GM10266 (cell line): Measurements from ENCODE around the gene PMS2.

Experiments used
- DNase-seq: peaks from one replicate; pipeline ENCODE4 v3.0.0; 2012; ENCODE audit errors: extremely low spot score
- TF ChIP-seq, protein P1 (sequence below): IDR thresholded peaks from 2 replicates; pipeline ENCODE4 v1.5.1; 2012; ENCODE audit warnings: mild to moderate bottlenecking, low read depth; ENCODE audit not compliant: control insufficient read depth, insufficient read depth; ENCODE audit errors: missing control alignments

The PMS2 gene

DNA sequence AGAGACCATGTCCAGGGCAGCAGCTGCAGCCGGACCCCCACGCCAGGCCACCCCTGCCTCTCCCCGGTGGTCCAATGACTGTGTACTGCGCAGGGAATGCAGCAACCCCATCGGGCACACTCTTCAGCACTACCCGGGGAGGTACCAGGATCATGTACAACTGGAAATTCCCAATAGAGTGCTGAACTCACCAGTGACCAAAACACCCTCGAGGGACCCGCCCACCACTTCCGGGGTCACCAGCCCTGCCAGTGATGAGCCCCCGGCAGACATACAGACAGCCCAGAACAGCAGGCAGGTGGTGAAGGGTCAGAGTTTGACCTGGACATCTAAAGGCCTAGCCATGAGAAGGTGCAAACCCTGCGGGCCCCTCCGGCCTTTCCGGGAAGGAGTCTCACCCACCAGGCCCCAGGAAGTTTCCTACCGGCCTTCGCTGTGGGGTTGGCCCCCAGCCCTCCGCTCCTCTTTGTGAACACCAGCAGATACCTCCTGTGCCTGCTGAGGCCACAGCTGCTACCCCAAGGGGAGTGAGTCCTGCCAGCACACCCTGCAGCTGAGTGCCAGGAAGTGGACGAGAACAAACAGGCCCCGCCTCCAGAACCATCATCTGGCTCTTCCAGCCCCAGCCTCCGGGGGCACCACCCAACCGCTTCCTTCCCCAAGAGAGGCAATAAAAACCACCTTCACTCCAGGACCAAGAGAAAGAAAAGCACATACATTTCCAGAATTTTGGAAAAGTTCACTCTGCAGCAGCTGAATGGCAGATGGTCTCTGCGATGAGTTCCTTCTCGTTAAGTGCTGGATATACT is 17.4 kb upstream of the PMS2 start:
- TF ChIP-seq, protein P1, sequence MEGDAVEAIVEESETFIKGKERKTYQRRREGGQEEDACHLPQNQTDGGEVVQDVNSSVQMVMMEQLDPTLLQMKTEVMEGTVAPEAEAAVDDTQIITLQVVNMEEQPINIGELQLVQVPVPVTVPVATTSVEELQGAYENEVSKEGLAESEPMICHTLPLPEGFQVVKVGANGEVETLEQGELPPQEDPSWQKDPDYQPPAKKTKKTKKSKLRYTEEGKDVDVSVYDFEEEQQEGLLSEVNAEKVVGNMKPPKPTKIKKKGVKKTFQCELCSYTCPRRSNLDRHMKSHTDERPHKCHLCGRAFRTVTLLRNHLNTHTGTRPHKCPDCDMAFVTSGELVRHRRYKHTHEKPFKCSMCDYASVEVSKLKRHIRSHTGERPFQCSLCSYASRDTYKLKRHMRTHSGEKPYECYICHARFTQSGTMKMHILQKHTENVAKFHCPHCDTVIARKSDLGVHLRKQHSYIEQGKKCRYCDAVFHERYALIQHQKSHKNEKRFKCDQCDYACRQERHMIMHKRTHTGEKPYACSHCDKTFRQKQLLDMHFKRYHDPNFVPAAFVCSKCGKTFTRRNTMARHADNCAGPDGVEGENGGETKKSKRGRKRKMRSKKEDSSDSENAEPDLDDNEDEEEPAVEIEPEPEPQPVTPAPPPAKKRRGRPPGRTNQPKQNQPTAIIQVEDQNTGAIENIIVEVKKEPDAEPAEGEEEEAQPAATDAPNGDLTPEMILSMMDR, result no peak
- peak; percentile 25 for DNase-seq

DNA sequence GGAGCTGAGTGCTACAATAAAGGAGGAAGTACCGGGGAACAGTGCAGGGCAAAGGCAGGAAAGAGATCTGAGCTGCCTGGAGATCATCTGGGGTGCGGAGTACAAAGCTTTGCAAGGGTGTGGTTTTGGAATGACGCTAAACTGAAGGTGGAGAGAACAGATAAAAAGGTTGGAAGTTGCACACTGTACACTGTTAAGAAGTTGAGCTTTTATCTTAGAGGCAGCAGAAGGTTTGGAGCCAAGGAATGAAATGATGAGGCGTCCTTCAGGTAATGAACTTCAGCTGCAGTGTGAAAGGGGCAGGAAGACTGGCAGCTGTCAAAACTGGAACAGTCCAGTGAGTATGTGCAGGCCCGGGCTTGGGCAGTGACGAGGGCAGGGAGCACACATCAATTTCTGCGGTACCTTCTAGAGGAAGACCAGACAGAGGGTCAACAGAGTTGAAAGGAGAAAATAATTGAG is 15.2 kb upstream of the PMS2 start:
- TF ChIP-seq, protein P1, result no peak
- DNase-seq, result no peak

DNA sequence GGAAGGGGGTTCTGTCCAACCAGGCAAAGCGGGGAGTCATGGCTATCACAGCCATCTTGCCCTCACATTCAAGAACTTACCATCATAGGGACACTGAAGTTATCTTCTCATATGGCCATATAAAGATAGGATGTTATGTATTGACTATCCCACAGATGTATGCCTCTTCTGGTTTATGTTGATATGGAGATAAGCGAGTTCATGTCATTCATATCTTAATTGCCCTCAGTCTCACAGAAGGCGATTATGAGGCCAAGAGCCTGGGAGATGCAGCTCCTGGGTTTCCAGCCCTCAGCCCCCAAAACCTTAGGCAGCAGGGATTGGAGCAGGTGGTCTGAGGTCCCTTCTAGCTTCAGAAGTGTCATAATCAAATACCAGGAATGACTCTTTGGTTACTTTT is 13.9 kb upstream of the PMS2 start:
- TF ChIP-seq, protein P1, result no peak
- DNase-seq, result no peak

DNA sequence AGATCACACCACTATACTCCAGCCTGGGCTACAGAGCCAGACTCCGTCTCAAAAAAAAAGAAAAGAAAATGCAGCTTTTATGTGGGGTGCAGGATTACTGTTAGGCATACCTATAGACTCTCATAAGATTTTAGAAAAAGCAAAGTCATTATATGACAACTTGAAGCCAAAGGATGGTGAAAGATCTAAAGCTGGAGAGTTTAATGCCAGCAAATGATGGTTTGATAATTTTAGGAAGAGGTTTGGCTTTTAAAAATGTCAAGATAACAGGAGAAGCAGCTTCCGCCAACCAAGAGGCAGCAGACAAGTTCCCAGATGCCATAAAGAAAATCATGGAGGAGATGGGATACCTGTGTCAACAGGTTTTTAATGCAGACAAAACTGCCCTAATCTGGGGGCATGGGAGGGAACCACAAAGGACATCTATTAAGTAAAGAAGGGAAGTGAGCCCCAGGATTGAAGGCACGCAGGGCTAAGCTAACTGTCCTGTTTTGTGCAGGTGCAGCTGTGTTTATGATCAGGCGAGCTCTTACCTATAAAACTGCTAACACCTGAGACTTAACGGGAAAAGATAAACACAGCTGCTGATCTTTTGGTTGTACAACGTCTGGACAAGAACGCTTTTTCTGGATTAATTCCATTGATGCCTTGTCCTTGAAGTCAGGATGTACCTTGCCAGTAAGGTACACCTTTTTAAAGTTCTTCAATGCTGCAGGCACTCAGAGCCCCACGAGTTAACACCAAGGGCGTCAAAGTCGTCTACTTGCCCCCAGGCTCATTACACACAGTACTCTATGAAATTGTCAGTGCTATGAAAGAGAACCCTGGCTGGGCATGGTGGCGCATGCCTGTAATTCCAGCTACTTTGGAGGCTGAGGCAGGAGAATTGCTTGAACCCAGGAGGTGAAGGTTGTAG is 11.8 kb upstream of the PMS2 start:
- TF ChIP-seq, protein P1, result no peak
- DNase-seq, result no peak

DNA sequence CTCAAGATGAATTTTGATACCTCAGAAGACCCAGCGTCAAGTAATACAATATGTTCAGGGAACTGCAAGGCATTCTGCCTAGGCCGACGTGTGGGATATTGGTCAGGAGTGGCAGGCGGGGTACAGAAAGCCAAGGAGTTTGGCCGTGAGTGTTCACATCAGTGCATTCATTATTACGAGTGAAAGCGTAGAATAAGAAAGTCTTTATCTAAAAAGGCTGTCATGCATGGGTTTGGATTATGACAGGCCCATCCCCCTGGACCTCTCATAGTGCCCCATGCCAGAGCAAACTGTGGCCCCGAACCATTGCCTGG is 7.8 kb upstream of the PMS2 start:
- TF ChIP-seq, protein P1, result no peak
- no peak for DNase-seq

DNA sequence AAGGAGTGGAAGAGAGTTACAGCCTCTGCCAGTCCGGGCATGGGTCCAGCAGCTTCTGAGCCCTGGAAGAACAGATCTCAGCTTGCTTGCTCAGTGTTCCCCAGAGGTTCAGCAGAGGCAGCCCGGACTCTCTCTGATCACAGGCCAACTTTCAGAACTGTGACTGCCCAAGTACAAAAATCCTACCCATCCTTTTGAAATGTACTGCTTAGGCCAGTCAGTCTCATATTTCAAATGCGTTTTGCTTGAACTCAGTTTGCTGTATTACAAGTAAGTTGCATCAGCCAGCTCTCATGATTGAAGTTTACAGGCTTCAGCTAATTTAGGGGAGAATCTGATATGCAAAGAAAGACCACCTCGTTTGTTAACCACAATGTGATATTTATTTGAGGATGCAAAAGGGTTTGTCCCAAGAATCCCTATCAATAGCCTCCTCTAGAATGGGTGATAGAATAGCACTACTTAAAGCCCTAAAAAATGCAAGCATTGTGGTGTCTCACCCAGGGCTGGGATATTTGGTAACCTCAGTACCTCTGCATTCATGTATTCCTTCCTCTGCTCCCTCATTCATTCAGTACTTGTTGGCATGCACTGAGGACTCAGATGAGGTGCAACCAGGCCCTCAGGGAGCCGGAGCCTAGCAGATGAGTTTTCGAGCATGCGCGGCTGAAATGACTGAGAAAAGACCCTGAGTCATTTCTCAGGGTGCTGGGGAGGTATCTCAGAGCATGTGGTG is 7.2 kb upstream of the PMS2 start:
- DNase-seq, result no peak
- TF ChIP-seq, protein P1, result no peak
